Measurements from ENCODE around the gene SLN.

The SLN gene

DNA sequence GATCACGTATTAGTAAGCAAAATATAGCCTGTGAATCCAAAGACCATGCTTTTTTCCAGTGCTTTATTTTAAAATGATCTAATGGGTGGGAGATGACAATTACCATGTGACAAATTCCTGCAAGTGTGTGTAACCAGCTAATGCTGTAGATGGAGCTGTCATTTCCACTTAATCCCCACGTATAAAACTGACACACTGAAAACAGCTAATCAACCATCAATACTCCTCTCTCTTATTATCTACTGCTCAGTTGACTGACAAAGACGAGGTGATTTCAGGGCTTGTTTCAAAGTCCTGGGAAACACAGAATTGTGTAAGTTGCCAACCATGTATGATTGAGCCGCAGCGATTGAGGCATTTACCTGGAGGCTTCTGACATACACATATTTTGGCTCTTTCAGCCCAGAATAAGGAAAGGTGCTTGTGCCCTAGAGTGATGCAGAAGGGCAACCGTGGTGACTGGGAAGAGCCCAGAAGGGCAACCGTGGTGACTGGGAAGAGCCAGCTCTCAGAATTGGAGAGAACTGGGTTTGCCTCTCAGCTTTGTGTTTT is 9.7 kb downstream of the SLN start:
- H3K36me3 ChIP-seq (ENCODE audit: insufficient read depth): no peaks in the 10 kb centered on the region
- no peak overlapping the region for H3K9ac ChIP-seq
- H3K4me3 ChIP-seq (IDR thresholded peaks at IDR 0.05; ENCODE audit: insufficient read depth, low read depth, low read length): no peak overlapping the region
- TF ChIP-seq, protein P1, sequence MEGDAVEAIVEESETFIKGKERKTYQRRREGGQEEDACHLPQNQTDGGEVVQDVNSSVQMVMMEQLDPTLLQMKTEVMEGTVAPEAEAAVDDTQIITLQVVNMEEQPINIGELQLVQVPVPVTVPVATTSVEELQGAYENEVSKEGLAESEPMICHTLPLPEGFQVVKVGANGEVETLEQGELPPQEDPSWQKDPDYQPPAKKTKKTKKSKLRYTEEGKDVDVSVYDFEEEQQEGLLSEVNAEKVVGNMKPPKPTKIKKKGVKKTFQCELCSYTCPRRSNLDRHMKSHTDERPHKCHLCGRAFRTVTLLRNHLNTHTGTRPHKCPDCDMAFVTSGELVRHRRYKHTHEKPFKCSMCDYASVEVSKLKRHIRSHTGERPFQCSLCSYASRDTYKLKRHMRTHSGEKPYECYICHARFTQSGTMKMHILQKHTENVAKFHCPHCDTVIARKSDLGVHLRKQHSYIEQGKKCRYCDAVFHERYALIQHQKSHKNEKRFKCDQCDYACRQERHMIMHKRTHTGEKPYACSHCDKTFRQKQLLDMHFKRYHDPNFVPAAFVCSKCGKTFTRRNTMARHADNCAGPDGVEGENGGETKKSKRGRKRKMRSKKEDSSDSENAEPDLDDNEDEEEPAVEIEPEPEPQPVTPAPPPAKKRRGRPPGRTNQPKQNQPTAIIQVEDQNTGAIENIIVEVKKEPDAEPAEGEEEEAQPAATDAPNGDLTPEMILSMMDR (conservative IDR thresholded peaks at IDR 0.05; ENCODE audit: low read depth, low read length): no peak
- no peaks in the 10 kb centered on the region for H3K27me3 ChIP-seq (ENCODE audit: insufficient read depth, low read depth)
- H3K27ac ChIP-seq: no peak overlapping the region
- no peak overlapping the region for H2AFZ ChIP-seq (ENCODE audit: low read depth)
- no peak overlapping the region for H3K4me2 ChIP-seq
- no peaks in the 10 kb centered on the region for H3K4me1 ChIP-seq (ENCODE audit: low read depth, poor library complexity, severe bottlenecking)
- no peaks in the 10 kb centered on the region for H3K79me2 ChIP-seq (ENCODE audit: insufficient read depth, low read depth)
- no peaks in the 10 kb centered on the region for H4K20me1 ChIP-seq (ENCODE audit: insufficient read depth)

DNA sequence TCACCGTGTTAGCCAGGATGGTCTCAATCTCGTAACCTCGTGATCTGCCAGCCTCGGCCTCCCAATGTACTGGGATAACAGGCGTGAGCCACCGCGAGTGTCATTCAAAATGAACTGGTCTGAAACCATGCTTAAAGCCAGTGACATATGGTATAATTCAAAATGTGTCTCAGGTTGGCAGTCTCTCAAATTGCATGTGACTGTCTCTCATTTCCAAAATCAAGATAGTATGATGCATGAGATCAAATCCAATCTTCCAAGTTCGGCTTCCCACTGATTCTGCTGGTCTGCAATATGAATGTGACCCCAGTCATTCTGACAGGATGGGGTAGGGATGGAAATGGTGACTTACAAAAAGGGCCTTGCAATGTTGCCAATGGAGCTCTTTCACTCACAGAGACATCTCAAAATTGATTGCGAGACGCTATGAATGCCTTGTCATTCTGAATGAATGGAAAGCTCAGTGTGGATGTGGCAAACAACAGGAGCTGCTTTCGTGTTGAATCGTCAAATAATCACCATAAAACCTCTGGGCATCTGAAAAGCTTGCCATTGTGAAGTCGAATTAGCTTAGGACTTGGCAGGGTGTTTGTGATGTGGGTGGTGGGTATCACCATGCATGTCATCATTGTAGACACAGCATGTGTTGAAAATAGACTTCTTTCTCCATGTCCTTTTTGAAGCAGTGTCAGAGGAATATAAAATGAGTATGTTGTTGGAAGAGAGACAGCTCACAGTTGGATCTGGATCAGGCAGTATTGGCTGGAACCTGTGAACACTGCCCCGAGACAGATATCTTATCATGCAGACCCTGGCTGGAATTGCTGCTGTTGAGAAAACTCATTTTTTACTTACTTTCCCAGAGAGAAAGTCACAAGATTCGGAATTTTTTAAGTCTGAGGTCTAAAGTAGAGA is 12.2 kb downstream of the SLN start:
- Histone ChIP-seq H3K36me3 (ENCODE audit: insufficient read depth) (no peaks in the 10 kb centered on the region), H2AFZ (ENCODE audit: low read depth) (no peak overlapping the region), H3K9ac (no peak overlapping the region), H3K79me2 (ENCODE audit: insufficient read depth, low read depth) (no peaks in the 10 kb centered on the region), H3K4me1 (ENCODE audit: low read depth, poor library complexity, severe bottlenecking) (no peaks in the 10 kb centered on the region), H3K27me3 (ENCODE audit: insufficient read depth, low read depth) (no peaks in the 10 kb centered on the region), H3K4me2 (no peak overlapping the region), H3K27ac (no peak overlapping the region), H3K4me3 (IDR thresholded peaks at IDR 0.05; ENCODE audit: insufficient read depth, low read depth, low read length) (no peak overlapping the region), H4K20me1 (ENCODE audit: insufficient read depth) (no peaks in the 10 kb centered on the region)
- TF ChIP-seq, protein P1 (conservative IDR thresholded peaks at IDR 0.05; ENCODE audit: low read depth, low read length): no peak

DNA sequence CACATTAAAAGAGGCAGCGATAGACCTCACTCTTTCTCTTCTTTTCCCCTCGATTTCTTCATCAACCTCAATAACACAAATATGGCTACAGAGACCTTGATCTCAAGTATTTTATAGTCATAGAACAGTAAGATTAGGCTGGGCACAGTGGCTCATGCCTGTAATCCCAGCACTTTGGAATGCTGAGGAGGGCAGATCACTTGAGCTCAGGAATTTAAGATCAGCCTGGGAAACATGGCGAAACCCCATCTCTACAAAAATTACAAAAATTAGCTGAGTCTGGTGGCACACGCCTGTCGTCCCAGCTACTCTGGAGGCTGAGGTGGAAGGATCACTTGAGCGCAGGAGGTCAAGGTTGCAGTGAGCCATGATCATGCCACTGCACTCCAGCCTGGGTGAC is 14.6 kb downstream of the SLN start:
- peaks cover 10% of the 10 kb centered on the region for H3K4me1 ChIP-seq (ENCODE audit: low read depth, poor library complexity, severe bottlenecking)
- H3K36me3 ChIP-seq (ENCODE audit: insufficient read depth): no peaks in the 10 kb centered on the region
- no peak overlapping the region for H3K4me2 ChIP-seq
- H3K27ac ChIP-seq: no peak overlapping the region
- TF ChIP-seq, protein P1 (conservative IDR thresholded peaks at IDR 0.05; ENCODE audit: low read depth, low read length): no peak
- no peak overlapping the region for H3K9ac ChIP-seq
- H3K27me3 ChIP-seq (ENCODE audit: insufficient read depth, low read depth): no peaks in the 10 kb centered on the region
- H3K79me2 ChIP-seq (ENCODE audit: insufficient read depth, low read depth): no peaks in the 10 kb centered on the region
- no peaks in the 10 kb centered on the region for H4K20me1 ChIP-seq (ENCODE audit: insufficient read depth)
- no peak overlapping the region for H3K4me3 ChIP-seq (IDR thresholded peaks at IDR 0.05; ENCODE audit: insufficient read depth, low read depth, low read length)
- H2AFZ ChIP-seq (ENCODE audit: low read depth): no peak overlapping the region

DNA sequence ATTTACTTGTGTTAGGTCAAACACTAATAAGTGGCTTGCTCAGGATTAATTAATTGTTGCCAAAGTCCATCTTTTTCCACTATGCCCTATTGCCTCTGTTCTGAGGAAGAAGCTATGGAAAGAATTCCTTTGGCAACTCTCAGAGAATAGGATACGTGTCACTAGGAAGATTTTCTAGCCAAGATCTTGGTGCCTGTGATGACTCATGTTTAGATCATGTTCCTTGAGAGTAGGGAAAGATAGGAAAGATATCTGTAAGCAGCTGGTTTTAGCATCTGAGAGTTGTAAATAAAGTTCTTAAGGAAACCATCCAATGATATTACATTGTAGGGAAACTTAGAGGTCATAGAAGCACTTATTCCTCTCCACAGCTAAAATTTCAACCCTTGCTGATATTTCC is 15.7 kb downstream of the SLN start:
- H3K27ac ChIP-seq: no peak overlapping the region
- H3K4me2 ChIP-seq: no peak overlapping the region
- H2AFZ ChIP-seq (ENCODE audit: low read depth): no peak overlapping the region

More for the DNA sequence above, 15.7 kb downstream of the SLN start:
- H3K4me1 ChIP-seq (ENCODE audit: low read depth, poor library complexity, severe bottlenecking): peaks cover 13% of the 10 kb centered on the region
- no peaks in the 10 kb centered on the region for H3K79me2 ChIP-seq (ENCODE audit: insufficient read depth, low read depth)
- no peaks in the 10 kb centered on the region for H3K36me3 ChIP-seq (ENCODE audit: insufficient read depth)
- no peaks in the 10 kb centered on the region for H4K20me1 ChIP-seq (ENCODE audit: insufficient read depth)
- H3K27me3 ChIP-seq (ENCODE audit: insufficient read depth, low read depth): no peaks in the 10 kb centered on the region
- TF ChIP-seq, protein P1 (conservative IDR thresholded peaks at IDR 0.05; ENCODE audit: low read depth, low read length): no peak
- no peak overlapping the region for H3K9ac ChIP-seq
- no peak overlapping the region for H3K4me3 ChIP-seq (IDR thresholded peaks at IDR 0.05; ENCODE audit: insufficient read depth, low read depth, low read length)

Measured in KMS-11 (cell line).